Hypothalamus (tissue), 51 donors: ENCODE results near the gene COPG1.

Source experiments
- DNase-seq, 51 donors: peaks; one replicate each; lab custom pipeline; 2025; lab: John Stamatoyannopoulos, UW

COPG1 gene

DNA sequence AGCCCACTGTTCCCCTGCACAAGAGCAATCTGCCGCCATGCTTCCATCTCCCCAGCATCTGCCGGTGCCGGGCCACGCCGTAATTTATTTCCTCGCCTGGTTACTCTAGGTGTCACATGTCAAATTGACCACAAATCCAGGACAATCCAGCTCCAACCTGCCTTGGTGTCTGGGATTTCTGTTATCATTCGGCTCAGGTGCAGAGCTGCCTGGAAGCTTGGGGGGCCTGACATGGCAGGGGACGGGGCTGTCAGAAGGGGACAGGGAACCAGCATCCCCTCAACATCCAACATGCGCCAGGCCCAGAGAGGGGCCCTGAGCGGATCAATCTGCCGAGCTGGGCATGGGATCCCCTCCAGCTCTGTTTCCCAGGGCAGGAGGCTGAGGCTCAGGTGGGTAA lies 77.2 kb downstream of the COPG1 start:
- DNase-seq: no peak
